DOHH2 (cell line): ENCODE results near the gene MFAP4.
"Not testable (repeated sequence)": the region's sequence is repeated elsewhere in the genome, so short reads cannot be mapped to it uniquely, and the experiment has no call there.

Experiments used
- H3F3A ChIP-seq: fragments of 200-600 bp; sonication (generic), shearing (Covaris generic); 2 replicates; pipeline ENCODE4 v1.6.0; 2016; ENCODE audit warnings: antibody characterized with exemption, mild to moderate bottlenecking; ENCODE audit not compliant: control insufficient read depth, insufficient read depth
- H3K27ac ChIP-seq: fragments of 200-600 bp; sonication (generic); 2 replicates; pipeline ENCODE4 v1.5.1; 2014; ENCODE audit warnings: low read depth, mild to moderate bottlenecking, low read length, moderate library complexity
- H3K27me3 ChIP-seq: fragments of 200-600 bp; sonication (generic); 2 replicates; pipeline ENCODE4 v1.6.1; 2014; ENCODE audit warnings: mild to moderate bottlenecking, low read length, mixed read lengths; ENCODE audit not compliant: control insufficient read depth
- H3K36me3 ChIP-seq: fragments of 200-600 bp; sonication (generic); 2 replicates; pipeline ENCODE4 v1.6.1; 2014; ENCODE audit warnings: mild to moderate bottlenecking, low read length, moderate library complexity, mixed read lengths; ENCODE audit not compliant: control insufficient read depth
- H3K4me1 ChIP-seq: fragments of 200-600 bp; sonication (generic); 2 replicates; pipeline ENCODE4 v1.6.1; 2014; ENCODE audit warnings: mild to moderate bottlenecking, low read length, mixed read lengths; ENCODE audit not compliant: control insufficient read depth
- H3K4me2 ChIP-seq: fragments of 200-600 bp; sonication (generic); 2 replicates; pipeline ENCODE4 v1.6.0; 2014; ENCODE audit warnings: mild to moderate bottlenecking, low read length, moderate library complexity
- H3K4me3 ChIP-seq: fragments of 200-600 bp; sonication (generic); 2 replicates; pipeline ENCODE4 v1.5.1; 2014; ENCODE audit warnings: mild to moderate bottlenecking, low read length, mixed read lengths
- H3K79me2 ChIP-seq: fragments of 200-600 bp; sonication (generic); 2 replicates; pipeline ENCODE4 v1.6.1; 2014; ENCODE audit warnings: mild to moderate bottlenecking, low read length, mixed read lengths; ENCODE audit not compliant: control insufficient read depth
- H3K9me2 ChIP-seq: fragments of 200-600 bp; sonication (generic); replicated peaks from 2 replicates; pipeline ENCODE4 v1.6.1; 2014; ENCODE audit warnings: mild to moderate bottlenecking, low read length, mixed read lengths; ENCODE audit not compliant: control insufficient read depth
- H3K9me3 ChIP-seq: fragments of 200-600 bp; sonication (generic); 2 replicates; pipeline ENCODE4 v1.6.1; 2014; ENCODE audit warnings: antibody characterized with exemption, low read length, mixed read lengths; ENCODE audit not compliant: control insufficient read depth, insufficient read depth
- H4K20me1 ChIP-seq: fragments of 200-600 bp; sonication (generic); 2 replicates; pipeline ENCODE4 v1.6.0; 2014; ENCODE audit warnings: low read depth, mild to moderate bottlenecking, antibody characterized with exemption, low read length, moderate library complexity; ENCODE audit not compliant: control insufficient read depth, insufficient read depth
- EZH2phosphoT487 ChIP-seq: fragments of 200-600 bp; sonication (generic); IDR thresholded peaks from 2 replicates; pipeline ENCODE4 v1.6.1; 2017; ENCODE audit warnings: borderline replicate concordance, mild to moderate bottlenecking, antibody characterized with exemption, low read length, moderate library complexity, mixed read lengths
- TF ChIP-seq, protein P1 (sequence below): fragments of 200-600 bp; sonication (generic); IDR thresholded peaks from one replicate; pipeline ENCODE4 v1.5.1; 2014; ENCODE audit warnings: antibody characterized with exemption, mild to moderate bottlenecking, low read depth, low read length; ENCODE audit not compliant: poor library complexity, severe bottlenecking

Gene MFAP4

DNA sequence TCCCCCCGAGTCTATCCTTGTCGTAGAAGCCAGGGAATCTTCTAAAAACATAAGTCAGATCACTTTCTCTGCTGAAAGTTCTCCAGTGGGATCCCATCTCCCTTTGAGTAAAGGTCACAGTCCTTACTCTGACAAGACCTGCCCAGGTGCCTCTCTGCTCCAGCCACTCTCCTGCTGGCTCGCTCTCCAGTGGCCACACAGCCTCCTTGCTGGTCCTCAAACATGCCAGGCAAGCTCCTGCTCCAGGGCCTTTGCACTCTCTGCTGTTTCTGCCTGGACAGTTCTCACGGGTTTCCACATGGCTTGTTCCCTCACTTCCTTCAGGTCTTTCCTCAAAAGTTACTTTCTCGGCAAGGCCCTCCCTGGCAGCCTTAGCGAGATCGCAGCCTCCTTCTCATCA lies 27.8 kb downstream of the MFAP4 start:
- Histone ChIP-seq H3K4me2 (no peak overlapping the region), H3K4me1 (peaks cover 13% of the 10 kb centered on the region), H3K9me3 (no peaks in the 10 kb centered on the region), H4K20me1 (no peaks in the 10 kb centered on the region), H3K27me3 (peaks cover 9% of the 10 kb centered on the region), H3F3A (no peaks in the 10 kb centered on the region), H3K27ac (no peak overlapping the region), H3K79me2 (no peaks in the 10 kb centered on the region), H3K36me3 (no peaks in the 10 kb centered on the region), H3K9me2 (no peaks in the 10 kb centered on the region), H3K4me3 (no peak overlapping the region)
- no peak for TF ChIP-seq EZH2phosphoT487
- TF ChIP-seq, protein P1, sequence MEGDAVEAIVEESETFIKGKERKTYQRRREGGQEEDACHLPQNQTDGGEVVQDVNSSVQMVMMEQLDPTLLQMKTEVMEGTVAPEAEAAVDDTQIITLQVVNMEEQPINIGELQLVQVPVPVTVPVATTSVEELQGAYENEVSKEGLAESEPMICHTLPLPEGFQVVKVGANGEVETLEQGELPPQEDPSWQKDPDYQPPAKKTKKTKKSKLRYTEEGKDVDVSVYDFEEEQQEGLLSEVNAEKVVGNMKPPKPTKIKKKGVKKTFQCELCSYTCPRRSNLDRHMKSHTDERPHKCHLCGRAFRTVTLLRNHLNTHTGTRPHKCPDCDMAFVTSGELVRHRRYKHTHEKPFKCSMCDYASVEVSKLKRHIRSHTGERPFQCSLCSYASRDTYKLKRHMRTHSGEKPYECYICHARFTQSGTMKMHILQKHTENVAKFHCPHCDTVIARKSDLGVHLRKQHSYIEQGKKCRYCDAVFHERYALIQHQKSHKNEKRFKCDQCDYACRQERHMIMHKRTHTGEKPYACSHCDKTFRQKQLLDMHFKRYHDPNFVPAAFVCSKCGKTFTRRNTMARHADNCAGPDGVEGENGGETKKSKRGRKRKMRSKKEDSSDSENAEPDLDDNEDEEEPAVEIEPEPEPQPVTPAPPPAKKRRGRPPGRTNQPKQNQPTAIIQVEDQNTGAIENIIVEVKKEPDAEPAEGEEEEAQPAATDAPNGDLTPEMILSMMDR = no peak

DNA sequence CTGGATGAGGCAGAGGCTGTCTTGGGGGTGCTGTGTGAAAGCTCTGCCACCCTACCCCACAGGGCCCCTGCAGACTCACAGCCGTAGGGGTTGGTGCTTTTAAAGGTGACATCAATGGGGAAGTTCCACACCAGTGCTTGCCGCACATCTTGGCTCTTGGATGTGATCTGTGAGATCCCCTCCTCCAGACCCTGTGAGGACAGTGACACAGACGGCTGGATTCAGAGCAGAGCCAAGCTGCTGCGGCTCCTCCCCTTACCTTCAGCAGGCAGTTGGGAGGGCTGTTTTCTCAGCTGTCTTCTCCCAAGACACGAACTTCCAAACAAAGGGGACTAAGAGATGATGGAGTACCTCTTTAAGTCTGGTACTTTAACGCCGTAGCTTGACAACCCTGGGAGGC lies 29.2 kb downstream of the MFAP4 start:
- Histone ChIP-seq H3K9me2 (no peaks in the 10 kb centered on the region), H3K4me2 (no peak overlapping the region), H3K4me3 (no peak overlapping the region), H3K27me3 (no peaks in the 10 kb centered on the region), H3K9me3 (no peaks in the 10 kb centered on the region), H4K20me1 (no peaks in the 10 kb centered on the region), H3K36me3 (no peaks in the 10 kb centered on the region), H3K27ac (no peak overlapping the region), H3F3A (no peaks in the 10 kb centered on the region), H3K4me1 (peaks cover 8% of the 10 kb centered on the region), H3K79me2 (no peaks in the 10 kb centered on the region)
- TF ChIP-seq, protein P1 = no peak

DNA sequence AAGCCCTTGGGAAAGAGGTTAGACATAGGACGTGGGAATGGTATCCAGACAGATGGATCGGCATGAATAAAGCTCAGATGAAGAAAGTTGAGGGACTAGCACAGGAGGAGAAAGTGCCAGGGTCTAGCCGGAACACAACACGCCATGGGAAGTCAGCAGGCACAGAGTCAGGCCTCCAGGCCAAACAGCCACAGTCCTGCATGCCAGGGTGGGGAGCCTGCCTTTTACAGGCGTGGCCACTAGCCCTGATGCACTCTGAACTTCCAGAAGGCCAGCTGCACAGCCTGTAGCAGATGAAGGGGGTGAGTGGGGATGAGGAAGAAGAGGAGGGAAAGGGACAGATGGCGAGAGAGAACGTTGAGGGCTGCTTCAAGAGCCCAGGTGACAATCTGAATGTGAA lies 29.6 kb downstream of the MFAP4 start:
- Histone ChIP-seq H3K4me3 (no peak overlapping the region), H3K27me3 (no peaks in the 10 kb centered on the region), H4K20me1 (no peaks in the 10 kb centered on the region), H3K4me2 (no peak overlapping the region), H3F3A (no peaks in the 10 kb centered on the region), H3K79me2 (no peaks in the 10 kb centered on the region), H3K27ac (no peak overlapping the region), H3K36me3 (no peaks in the 10 kb centered on the region), H3K9me3 (no peaks in the 10 kb centered on the region), H3K4me1 (peaks cover 8% of the 10 kb centered on the region), H3K9me2 (no peaks in the 10 kb centered on the region)
- no peak for TF ChIP-seq EZH2phosphoT487
- TF ChIP-seq, protein P1 = no peak

DNA sequence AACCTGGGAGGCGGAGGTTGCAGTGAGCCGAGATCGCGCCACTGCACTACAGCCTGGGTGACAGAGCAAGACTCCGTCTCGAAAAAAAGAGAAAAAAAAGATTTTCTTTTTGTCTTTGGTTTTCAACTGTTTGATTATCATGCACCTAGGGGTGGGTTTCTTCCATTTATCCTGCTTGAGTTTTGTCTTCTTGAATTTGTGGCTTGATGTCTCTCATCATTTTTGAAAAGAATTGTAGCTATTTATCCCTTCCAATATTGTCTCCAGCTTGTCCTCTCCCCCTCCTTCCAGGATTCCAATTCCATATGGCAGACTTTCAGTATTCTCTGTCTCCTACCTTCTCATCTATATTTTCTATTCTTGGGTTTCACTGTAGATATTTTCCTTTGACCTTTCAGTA lies 32.2 kb downstream of the MFAP4 start:
- Histone ChIP-seq H3F3A (no peaks in the 10 kb centered on the region), H3K4me3 (no peak overlapping the region), H4K20me1 (no peaks in the 10 kb centered on the region), H3K27me3 (no peaks in the 10 kb centered on the region), H3K27ac (no peak overlapping the region), H3K79me2 (no peaks in the 10 kb centered on the region), H3K9me2 (no peaks in the 10 kb centered on the region), H3K4me1 (no peaks in the 10 kb centered on the region), H3K4me2 (no peak overlapping the region), H3K9me3 (no peaks in the 10 kb centered on the region), H3K36me3 (no peaks in the 10 kb centered on the region)
- no peak for TF ChIP-seq EZH2phosphoT487
- TF ChIP-seq, protein P1 = no peak

DNA sequence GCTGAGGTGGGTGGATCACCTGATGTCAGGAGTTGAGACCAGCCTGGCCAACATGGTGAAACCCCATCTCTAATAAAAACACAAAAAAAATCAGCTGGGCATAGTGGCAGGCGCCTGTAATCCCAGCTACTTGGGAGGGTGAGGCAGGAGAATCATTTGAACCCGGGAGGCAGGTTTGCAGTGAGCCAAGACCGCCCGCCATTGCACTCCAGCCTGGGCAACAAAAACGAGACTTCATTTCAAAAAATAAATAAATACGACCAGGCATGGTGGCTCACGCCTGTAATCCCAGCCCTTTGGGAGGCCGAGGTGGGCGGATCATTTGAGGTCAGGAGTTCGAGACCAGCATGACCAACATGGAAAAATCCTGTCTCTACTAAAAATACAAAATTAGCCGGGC lies 33.6 kb downstream of the MFAP4 start:
- not testable (repeated sequence) for H3K79me2 ChIP-seq, H3F3A ChIP-seq, H3K9me2 ChIP-seq, H3K4me3 ChIP-seq, H4K20me1 ChIP-seq, H3K27ac ChIP-seq, H3K4me2 ChIP-seq, H3K36me3 ChIP-seq, H3K27me3 ChIP-seq, H3K4me1 ChIP-seq, H3K9me3 ChIP-seq
